ENCODE measurements around the gene TMPRSS2.

The TMPRSS2 gene

DNA sequence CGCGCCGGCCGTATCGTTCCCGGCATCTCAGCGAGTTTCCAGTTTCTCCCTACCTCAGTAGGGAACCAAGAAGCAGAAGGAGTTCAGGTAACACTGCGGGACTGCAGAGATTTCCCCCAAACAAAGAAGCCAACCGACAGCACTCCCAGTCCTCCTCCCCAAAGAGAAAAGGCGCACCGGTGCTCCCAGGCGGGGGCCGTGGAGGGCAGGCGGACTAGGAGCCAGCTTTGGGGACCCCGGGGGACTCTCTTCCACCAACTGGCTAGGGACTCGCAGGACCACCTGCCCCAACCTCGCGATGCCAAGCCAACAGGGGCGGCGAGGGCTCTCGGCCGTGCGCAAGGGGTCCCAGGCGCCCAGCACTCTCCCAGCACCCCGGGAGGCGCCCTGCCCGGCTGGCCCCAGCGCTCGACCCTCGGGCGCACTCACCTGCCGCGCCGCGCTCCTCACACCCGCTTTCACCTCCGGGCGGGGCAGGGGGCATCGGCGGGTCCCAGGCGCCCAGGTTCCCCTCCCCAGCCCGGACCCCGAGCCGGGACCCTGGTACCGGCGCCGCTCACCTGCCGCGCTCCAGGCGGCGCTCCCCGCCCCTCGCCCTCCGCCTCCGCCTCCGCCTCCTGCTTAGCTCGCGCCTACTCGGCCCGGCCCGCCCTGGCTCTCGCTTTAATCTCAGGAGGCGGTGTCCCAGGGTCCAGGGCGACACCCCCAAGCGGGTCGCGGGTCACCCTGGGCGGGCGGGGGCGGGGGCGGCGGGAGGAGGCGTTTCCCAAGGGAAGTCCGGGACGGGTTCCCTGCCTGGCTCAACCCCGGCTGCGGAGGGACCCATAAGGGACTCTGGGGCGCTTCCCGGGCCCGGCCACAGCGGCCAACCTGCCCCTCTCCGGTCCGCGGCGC lies at the start of gene TMPRSS2:
TMPRSS2 (minus strand) TSS at position 638 of the 894 bp plus-strand sequence. CDS start 10,025 bp downstream, outside the sequence.
- DNase-seq, result no peak

DNA sequence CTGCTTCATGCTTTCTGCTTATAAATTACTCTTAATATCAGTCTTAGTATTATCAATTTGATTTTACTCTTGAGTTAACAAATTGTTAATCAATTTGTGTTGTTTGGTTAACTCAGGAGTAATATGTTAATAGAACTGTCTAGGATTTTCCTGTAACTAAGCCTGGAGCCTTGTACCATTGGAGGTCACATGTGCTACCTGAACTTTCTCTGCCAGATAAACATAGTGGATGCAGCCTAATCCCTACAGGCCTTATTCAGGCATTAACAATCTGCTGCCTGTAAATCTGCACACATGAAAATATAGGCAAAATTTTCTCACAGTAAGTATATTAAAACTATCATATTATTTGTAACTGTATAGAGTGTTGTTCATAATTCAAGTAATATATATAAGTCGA lies 47.1 kb upstream of the TMPRSS2 start:
- DNase-seq, result no peak

DNA sequence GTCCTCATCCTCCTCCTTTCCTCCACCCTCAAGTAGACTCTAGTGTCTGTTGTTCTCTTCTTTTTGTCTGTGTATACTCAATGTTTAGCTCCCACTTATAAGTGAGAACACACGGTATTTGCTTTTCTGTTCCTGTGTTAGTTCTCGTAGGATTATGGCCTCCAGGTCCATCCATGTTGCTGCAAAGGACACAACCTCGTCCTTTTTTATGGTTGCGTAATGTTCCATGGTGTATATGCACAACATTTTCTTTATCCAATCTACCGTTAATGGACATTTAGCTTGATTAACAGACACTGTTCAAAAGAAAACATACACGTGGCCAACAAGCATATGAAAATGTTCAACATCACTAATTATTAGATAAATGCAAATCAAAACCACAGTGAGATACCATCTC lies 44.3 kb upstream of the TMPRSS2 start:
- DNase-seq, result no peak

DNA sequence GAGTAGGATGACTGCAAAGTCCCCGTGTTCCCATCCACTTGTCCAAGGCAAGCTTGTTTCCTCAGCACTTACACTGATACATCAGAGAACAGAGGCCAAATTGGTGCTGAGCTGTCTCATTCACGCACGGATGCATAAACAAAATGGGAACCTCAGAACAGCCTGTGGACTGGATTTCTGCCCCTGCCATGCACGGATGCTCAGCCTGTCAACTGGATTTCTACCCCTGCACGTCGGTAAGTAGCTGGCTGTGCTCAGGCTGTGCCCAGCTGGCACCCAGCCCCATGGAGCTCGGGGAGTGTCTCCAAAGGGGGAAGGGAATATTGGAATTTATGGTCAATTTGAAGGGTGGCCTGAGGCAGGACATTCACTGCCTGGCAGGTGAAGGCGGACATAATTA lies 40.8 kb upstream of the TMPRSS2 start:
- DNase-seq, result no peak

DNA sequence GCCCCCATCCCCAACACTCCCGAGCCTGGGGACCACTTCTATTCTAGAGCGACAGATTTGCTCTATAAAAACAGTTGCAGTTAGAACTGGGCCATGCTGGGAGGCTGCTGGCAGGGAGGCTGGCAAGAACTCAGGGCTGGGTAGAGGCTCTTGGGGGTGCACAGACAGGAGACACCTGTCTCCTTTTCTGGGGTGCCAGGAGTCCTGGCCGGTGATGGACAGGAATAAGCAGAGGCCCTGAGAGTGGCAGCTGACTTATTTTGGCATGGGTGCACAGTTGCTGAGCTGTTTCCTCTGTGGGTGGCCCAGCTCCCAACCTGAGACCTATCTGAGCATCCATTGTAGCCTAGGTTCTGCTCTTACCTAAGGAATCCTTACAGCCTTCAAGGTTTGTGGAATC lies 39.2 kb upstream of the TMPRSS2 start:
- DNase-seq, result no peak

DNA sequence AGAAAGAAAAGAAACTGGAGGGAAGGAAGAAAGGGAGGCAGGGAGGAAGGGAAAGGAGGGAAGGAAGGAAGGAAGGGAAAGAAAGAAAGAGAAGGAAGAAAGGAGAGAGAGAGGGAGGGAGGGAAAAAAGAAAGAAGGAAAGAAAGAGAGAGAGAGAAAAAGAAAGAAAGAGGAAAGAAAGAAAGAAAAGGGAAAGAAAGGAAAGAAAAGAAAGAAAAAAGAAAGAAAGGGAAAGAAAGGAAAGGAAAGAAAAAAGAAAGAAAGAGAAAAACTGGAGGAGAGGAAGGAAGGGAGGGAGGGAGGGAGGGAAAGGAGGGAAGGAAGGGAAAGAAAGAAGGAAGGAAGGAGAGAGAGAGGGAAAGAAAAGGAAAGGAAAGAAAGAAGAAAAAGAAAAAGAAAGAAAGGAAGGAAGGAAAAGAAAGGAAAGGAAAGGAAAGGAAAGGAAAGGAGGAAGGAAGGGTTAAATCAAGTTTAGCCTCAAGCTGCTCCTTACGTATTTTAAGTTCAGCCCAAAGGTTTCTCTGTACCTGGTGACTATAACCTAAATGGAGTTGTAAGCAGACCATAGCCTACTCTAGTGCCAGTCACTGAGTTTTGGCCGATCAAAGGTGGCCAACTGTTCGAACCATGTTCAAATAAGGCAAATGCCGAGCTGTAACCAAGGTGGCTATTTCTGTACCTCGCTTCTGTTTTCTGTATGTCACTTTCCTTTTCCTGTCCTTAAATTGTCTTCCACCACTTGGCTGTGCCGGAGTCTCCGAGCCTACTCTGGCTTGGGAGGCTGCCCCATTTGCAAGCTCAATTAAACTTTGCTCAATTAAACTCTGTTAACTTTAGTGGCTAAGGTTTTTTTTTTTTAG lies 37.8 kb upstream of the TMPRSS2 start:
- no peak for DNase-seq

DNA sequence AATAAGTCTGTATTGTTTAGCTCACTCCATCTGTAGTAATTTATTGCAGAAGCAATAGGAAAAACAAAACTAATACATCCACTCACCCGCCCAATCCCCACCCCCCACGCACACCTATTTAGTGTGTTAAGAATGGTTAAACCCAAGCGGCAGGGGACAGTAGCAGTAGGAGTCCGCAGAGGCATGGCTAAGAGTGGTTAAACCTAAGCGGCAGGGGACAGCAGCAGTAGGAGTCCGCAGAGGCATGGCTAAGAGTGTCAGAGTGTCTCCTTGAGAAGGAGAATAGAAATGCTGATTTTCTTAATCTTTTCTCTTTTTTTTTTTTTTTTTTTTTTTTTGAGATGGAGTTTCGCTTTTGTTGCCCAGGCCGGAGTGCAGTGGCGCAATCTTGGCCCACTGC lies 34.8 kb upstream of the TMPRSS2 start:
- no peak for DNase-seq

DNA sequence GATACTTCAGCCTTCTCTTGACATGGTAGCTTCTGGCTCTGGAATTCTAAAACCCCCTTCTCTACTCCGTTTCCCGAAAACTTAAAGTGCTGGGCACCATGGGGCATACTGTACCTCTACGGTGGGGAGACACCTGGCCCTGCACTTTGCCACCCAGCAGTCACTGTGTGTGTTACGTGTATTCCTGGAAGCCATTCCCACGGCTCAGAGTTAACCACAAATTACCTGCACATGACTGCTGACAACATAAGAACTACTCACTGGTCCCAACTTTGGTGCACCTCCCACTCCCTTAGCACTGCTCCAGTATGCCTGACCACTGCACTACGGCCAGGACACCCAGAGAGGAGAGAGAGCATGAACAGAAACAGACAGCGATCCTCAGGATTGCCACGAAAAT lies 29.4 kb upstream of the TMPRSS2 start:
- no peak for DNase-seq

DNA sequence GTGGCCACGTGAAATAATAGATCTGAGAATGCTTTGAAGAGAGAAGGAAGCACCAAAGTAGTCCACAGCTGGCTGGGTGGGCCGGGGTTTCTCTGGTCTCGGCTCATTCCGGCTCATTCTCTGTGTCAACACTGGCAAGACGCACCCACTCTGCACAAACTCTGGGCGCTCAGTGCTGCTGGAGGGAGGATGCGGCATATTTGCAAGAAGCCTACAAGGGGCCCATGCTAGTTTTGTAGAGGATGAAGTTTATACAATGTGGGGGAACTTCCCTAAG lies 28.8 kb upstream of the TMPRSS2 start:
- no peak for DNase-seq

DNA sequence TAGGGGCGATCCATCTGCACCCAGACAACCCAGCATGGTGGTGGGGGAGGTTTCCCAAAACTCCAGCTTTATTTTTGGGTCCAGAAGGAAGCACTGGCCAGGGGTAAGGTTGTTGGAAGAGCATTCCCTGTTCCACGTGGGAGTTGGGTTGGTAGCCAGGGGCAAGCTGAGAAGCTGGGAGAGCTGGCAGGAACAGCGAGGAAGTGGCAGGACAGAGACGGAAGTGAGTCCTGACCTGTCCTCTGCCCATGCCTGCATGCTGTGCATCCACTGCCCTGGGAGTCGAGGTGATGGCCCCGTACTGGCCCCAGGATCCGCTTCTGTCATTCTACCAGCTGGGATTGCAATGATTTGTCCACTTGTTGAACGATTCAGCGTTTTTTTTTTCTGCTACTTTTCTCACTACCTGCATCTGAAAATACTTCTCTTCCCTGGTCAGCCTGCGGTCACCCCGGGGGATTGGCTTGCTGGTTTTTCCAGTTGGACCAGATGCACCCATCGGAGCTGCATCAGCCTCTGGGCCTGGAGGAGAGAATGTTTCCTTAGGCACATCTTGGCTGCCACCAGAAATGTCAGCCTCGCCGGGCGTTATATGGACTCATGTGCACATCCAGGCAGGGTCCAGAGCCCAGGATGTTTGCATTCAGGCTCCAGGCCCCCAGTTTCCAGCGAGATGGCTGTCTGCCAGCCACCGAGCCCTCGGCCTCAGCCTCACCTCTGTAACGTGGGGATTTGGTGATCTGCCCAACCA lies 28.3 kb upstream of the TMPRSS2 start:
- DNase-seq, result no peak

DNA sequence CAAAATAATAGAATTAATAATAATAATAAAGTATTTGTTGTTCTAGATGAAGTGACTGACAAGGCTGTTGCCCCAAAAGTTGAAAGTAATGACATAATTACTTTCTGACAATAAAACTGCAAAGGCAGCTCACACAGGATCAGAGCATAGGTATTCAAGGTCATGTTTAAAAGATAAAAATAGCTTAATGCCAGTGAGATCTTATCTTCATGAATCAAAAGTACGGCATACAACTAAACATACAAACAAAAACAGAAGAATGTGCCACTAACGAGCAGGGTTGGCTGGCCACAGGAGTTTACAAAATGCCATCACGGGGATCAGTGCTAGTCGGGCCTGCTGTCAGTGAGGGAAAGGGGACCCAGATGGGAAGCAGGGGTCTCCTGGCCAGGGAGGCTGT lies 22.4 kb upstream of the TMPRSS2 start:
- DNase-seq, result no peak

DNA sequence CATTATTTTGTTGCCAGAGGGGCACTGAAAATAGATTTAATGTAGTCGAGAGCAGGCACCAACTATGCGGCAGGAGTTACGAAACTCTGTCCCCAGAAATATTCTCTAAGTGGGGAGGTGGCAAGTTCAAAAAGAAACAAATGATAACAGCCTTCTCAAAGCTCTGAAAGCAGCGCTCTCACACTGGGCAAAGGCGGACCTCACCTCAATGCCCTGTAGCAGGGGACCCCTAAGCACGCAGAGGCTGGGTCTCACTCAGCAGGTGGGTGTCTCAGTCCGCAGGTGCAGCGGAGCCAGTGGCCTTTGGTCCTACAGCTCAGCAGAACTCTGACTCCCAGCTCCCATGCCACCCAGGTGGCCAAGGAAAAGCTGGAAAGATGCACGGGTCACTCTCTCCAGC lies 21.8 kb upstream of the TMPRSS2 start:
- no peak for DNase-seq

DNA sequence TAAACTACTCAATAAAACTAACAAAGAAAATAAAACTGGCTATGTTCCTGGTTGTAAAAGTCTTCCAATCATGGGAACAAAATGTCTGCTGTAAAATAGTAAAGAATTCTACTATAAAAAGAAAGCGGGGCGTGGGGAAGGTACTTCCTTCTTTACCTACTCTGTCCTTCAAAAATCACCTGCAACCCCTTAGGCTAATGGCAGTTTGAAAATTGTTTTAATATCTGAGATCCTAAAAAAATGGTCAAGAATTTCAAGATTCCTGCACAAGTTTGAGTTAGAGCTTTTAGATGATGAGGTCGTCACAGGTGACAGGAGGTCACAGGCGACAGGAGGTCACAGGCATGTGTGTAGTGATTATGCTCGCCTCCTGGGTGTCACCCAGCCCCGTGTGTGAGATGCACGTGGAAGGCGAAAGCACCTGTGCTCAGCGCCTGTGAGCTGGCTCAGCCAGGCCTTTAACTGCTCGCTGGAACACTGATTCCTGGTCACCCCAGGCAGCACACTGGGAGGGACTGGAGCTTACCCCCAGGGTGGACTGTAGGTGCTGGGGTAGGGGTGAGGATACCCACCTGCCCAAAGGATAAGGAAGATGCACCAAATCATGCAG lies 18.6 kb upstream of the TMPRSS2 start:
- no peak for DNase-seq

DNA sequence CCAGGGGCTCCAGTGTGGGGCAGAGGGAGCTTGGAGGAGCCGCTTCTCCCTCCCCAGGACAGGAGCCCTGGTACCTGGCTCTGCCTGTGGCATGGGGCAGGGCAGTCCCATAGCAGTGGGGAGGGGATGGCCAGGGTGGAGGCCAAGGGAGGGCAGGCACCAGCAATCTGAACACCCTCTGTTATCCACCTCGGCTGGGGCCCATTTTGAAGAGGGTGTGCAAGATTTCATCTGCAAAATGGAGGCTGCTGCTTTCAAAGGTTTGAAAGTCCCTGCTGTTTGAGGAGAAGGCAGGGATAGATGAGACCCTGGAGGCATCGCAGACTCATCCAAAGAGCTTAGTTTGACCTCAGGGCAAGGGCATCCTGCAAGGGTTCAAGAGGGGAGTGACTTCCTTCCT lies 15.2 kb upstream of the TMPRSS2 start:
- no peak for DNase-seq

DNA sequence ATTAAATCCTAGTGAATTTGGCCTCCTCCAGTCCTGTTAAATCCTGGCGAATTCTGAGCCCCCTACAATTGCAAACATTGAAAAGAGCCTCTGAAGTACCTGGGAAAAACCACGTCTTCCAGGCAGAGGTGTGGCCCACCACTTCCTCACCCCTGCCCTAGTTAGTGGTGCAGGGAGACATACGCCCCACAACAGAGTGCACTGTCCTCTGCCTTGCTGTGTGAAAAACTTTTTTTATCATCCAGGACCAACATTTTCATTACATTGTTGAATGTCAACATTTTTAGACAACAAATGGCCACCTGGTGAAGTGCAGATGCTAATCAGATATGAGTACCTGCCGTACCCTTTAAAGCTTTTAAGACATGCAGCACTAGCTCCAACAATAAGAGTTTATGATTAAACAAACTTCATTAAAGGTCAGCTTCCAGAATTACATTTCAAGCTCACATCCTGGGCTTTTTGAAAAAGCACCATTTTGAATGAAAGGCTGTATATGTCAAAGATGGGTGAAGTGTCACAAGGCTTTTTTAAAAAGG lies 13.6 kb upstream of the TMPRSS2 start:
- no peak for DNase-seq

DNA sequence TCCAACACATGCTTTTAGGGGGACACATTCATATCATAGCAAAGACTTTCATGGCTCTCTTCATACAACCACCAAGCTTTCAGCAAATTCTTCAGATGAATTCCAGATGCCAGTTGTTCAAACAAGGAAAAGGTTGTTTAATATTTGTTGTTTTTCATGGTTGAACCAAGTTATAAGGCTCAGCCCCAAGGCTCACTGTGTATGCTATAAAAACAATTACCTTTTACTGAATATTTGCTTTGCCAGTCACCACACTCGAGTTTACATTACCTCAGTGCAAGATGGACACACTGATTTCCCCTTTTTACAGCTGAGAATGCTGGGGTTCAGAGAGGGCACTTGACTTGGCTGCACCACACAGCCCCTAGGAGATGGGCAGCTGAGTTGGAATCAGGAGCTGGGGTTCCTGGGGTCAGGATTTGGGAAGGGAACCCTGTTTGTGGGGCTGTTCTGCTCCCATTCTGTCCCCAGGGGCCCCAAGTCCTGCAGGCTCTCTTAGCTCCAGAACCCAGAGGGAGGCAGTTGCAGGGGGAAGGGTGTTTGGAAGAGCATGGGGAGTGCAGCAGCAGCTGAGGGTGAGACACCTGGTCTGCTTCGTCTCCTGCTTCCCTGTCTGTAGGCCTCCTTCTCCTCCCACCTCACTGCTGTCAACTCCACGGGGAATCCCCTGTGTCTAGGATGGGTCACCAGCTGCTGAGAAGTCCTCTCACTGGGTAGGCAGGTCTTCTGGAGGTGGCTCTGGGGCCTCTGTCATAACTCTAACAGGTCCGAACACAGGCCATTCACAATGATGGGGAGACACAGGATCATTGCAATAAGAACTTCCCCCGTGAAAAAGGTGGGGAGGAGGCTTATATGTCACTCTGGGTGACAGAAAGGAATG lies 12.8 kb upstream of the TMPRSS2 start:
- no peak for DNase-seq

DNA sequence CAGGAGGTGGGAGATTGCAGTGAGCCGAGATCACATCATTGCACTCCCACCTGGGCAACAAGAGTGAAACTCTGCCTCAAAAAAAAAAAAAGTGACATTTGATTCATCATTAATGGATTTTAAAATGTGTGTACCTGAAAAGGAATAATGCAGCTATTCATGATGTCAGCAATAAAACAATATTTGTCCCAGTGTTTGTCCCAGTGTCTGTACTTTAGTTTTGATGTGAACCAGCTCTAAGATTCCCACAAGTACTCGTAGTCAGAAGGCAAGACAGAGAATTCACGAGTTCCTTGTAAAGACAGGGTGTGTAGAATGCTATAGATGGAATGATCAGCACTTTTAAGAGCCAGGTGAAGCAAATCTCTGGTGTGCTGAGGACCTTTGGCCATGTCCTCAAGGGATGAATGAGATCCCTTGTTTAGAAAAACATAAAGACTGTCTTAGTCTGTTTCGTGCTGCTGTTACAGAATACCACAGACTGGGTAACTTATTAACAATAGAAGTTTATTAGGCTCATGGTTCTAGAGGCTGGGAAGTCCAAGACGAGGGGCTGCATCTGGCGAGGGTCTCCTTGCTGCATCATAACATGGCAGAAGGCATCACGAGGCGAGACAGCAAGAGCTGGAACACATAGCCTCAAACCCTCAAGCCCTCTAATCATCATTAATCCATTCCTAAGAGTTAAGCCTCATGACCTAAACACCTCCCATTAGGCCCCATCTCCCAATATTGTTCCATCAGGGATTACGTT lies 12.0 kb upstream of the TMPRSS2 start:
- DNase-seq, result no peak

DNA sequence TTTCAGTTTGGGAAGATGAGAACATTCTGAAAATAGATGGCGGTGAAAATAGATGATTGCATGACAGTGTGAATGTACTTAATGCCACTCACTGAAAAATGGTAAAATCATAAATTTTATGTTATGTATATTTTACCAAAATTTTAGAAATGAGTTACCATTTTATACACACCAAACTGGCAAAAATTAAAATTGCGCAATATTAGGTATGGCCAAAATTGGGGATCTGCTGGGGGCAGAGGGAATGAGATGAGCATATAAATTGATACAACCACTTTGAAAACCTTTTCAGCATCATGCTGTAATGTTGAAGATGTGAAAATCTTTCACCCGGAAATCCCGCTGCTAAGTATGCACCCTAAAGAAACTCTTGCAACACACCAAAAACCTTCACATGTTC lies 10.8 kb upstream of the TMPRSS2 start:
- no peak for DNase-seq

DNA sequence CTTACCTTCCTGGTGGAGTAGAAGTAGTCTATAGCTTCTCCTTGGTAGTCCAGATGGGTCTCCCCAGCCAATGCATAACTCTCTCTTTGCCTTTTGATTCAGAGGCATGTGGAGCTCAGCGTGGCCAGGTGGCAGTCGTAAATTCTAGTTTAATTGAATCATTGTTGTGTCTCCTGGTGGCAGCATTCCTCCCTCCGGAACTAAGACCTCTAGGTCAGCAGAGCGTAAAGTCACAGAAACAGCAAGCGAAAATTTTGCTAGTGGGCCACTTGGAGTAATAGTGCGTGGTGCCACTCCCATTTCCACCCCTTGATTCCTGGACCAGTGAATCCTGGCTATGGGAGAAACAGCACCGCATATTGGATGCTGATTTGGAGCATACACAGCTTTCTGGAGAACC lies 3.9 kb upstream of the TMPRSS2 start:
- DNase-seq, result no peak

DNA sequence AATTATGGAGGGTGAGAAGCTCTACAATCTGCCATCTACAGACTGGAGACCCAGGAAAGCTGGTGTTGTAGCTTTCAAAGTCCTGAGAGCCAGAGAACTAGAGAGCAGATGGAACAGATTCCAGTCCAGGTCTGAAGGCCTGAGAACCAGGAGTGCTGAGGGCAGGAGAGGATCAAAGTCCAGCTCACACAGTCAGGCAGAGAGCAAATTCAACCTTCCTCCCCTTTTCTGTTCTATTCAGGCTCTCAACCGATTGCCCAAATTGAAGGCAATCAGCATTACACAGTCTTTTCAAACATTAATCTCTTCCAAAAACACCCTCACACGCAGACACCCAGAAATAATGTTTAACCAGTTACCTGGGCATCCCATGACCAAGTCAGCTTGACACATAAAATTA lies 2.5 kb upstream of the TMPRSS2 start:
- no peak for DNase-seq

DNA sequence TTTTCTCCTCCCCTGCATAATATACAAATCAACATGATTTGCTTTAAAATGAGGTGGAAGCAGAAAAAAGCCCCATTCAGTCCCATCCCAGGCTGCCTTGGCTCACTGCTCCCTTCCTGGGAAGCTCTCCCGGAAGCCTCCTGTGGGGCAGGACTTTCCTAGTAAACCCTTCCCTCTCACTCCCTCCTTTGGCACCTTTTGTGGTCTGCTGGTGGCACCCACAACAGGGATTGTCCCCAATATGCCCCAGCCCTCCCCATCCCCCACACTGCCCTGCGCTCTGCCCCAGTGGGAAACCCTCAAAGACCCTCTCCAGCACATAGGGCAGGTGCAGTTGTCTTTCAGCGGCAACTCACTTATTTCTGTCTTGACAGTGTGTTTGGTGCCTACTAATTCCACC lies 1.8 kb upstream of the TMPRSS2 start:
- no peak for DNase-seq

All from C1 segment of cervical spinal cord (tissue), 14 donors.